Thoracic aorta (tissue), 2 donors: ENCODE data around the gene ZDHHC14. TPM values are rescaled to one million over a fixed set of nuclear protein-coding genes. Genes with fewer than 3 reads are reported as not detected.

Experiments
- ATAC-seq: fragments of 150-250 bp; one replicate; pipeline ENCODE4 v1.8.0; 2017; ENCODE audit warnings: low read depth; ENCODE audit not compliant: insufficient number of reproducible peaks, low FRiP score
- DNase-seq: peaks from one replicate; pipeline ENCODE4 v3.0.0-alpha.2; 2020; ENCODE audit warnings: low spot score
- H3K27ac ChIP-seq, 2 donors: fragments of 200-600 bp; sonication (generic); 1 replicate in 1 of 2; 2 replicates in 1 of 2; pipeline ENCODE4 v1.5.1; 2016; ENCODE audit warnings: mild to moderate bottlenecking in 2 of 2, moderate library complexity in 2 of 2
- H3K27me3 ChIP-seq: fragments of 200-600 bp; sonication (generic); replicated peaks from 2 replicates; pipeline ENCODE4 v1.6.0; 2016; ENCODE audit warnings: mild to moderate bottlenecking; ENCODE audit not compliant: insufficient read depth
- H3K36me3 ChIP-seq: fragments of 200-600 bp; sonication (generic); one replicate; pipeline ENCODE4 v1.5.1; 2016
- H3K4me1 ChIP-seq, 2 donors: fragments of 200-600 bp; sonication (generic); 1 replicate in 1 of 2; 2 replicates in 1 of 2; pipeline versions ENCODE4 v1.5.1 to v1.6.0; 2016; ENCODE audit warnings: low read depth in 2 of 2, mild to moderate bottlenecking in 1 of 2; ENCODE audit not compliant: control insufficient read depth in 1 of 2
- H3K4me3 ChIP-seq: fragments of 200-600 bp; sonication (generic); 2 replicates; pipeline ENCODE4 v1.5.1; 2016; ENCODE audit warnings: mild to moderate bottlenecking
- H3K9me3 ChIP-seq: fragments of 200-600 bp; sonication (generic); 2 replicates; pipeline ENCODE4 v1.5.1; 2016
- CTCF ChIP-seq: fragments of 200-600 bp; sonication (generic); IDR thresholded peaks from one replicate; pipeline ENCODE4 v1.5.1; 2019; ENCODE audit warnings: antibody characterized with exemption
- total RNA-seq, 2 donors: library from RNA; depleted of rRNA; stranded (reverse); fragments of >200 nt; gene quantifications; one replicate each; pipeline versions ENCODE4 v1.1.0 to v1.2.3, GENCODE V29; 2016

Gene ZDHHC14
- total RNA-seq, 2 donors from 2014 or later: 20.0 to 31.1 TPM

GRCh38 chr6:157337751-157338150 is 43.2 kb upstream of the ZDHHC14 start:
- DNase-seq: no peak
- no peaks in the 10 kb centered on the region for H3K36me3 ChIP-seq
- H3K4me1 ChIP-seq: no peaks in the 10 kb centered on the region
- H3K27me3 ChIP-seq: no peaks in the 10 kb centered on the region
- no peak overlapping the region for H3K4me3 ChIP-seq
- H3K9me3 ChIP-seq: no peaks in the 10 kb centered on the region
- H3K27ac ChIP-seq: no peak overlapping the region
- no peak for ATAC-seq
- TF ChIP-seq CTCF: no peak

- Histone ChIP-seq H3K9me3 (no peaks in the 10 kb centered on the region), H3K4me3 (no peak overlapping the region), H3K27me3 (no peaks in the 10 kb centered on the region), H3K27ac (no peak overlapping the region), H3K4me1 (no peaks in the 10 kb centered on the region), H3K36me3 (no peaks in the 10 kb centered on the region)
- no peak for TF ChIP-seq CTCF
- ATAC-seq (no peak), DNase-seq (no peak)
These were observed 41.6 kb upstream of the ZDHHC14 start for GRCh38 chr6:157339432-157339831.

- Histone ChIP-seq H3K27ac (no peak overlapping the region), H3K4me3 (no peak overlapping the region)
These were observed 37.3 kb upstream of the ZDHHC14 start for GRCh38 chr6:157343732-157344131.

GRCh38 chr6:157346373-157346772 is 34.6 kb upstream of the ZDHHC14 start:
- Histone ChIP-seq H3K27ac (no peak overlapping the region), H3K27me3 (no peaks in the 10 kb centered on the region), H3K36me3 (no peaks in the 10 kb centered on the region), H3K4me3 (no peak overlapping the region), H3K9me3 (no peaks in the 10 kb centered on the region), H3K4me1 (no peaks in the 10 kb centered on the region)
- DNase-seq: no peak
- TF ChIP-seq CTCF: no peak
- no peak for ATAC-seq

More at GRCh38 chr6:157343732-157344131, 37.3 kb upstream of the ZDHHC14 start:
- no peak for TF ChIP-seq CTCF
- Histone ChIP-seq H3K36me3 (no peaks in the 10 kb centered on the region), H3K4me1 (no peaks in the 10 kb centered on the region), H3K9me3 (no peaks in the 10 kb centered on the region), H3K27me3 (no peaks in the 10 kb centered on the region)
- DNase-seq: no peak
- ATAC-seq: no peak

GRCh38 chr6:157358287-157358686 is 22.7 kb upstream of the ZDHHC14 start:
- DNase-seq (no peak), ATAC-seq (no peak)
- H3K36me3 ChIP-seq: no peaks in the 10 kb centered on the region
- H3K9me3 ChIP-seq: no peaks in the 10 kb centered on the region
- no peak for TF ChIP-seq CTCF
- H3K27ac ChIP-seq: no peak overlapping the region
- H3K27me3 ChIP-seq: no peaks in the 10 kb centered on the region
- peaks cover 3 to 25% of the 10 kb centered on the region in 2 donors for H3K4me1 ChIP-seq
- no peak overlapping the region for H3K4me3 ChIP-seq
